GM21390 (cell line): ENCODE data around the gene SELPLG.
"Not testable (repeated sequence)": the region's sequence is repeated elsewhere in the genome, so short reads cannot be mapped to it uniquely, and the experiment has no call there.

Source experiments
- ATAC-seq: cut with Tn5 transposase; IDR thresholded peaks from one replicate; pipeline ENCODE4 v1.9.1; 2021; ENCODE audit not compliant: unreplicated experiment

SELPLG gene

DNA sequence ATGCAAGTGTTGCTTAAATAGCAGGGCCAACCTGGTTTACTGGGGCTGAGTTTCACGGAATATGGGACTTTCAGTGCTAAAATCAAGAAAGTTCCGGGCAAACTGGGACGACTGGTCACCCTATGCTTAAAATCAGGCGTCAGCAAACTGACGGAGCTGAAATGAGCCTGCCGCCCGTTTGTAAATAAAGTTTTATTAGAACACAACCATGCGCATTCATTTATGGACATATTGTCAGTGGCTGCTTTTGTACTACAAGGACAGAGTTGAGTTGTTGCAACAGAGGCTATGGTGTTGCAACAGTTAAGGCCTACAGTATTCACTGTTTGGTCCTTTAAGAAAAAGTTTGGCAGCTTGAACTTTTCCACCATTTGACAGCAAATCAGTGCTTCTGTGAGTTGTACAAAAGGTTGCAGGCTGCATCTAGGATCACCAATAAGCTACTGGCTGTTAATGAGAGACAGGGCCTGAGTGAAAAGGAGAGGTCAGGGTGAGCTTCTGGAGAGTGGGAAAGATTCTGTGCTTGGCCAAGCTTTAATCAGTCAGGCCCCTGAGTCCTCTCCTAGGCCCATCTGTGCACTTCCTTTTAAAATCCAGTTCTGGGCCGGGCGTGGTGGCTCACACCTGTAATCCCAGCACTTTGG is 13.3 kb downstream of the SELPLG start:
- no peak for ATAC-seq

DNA sequence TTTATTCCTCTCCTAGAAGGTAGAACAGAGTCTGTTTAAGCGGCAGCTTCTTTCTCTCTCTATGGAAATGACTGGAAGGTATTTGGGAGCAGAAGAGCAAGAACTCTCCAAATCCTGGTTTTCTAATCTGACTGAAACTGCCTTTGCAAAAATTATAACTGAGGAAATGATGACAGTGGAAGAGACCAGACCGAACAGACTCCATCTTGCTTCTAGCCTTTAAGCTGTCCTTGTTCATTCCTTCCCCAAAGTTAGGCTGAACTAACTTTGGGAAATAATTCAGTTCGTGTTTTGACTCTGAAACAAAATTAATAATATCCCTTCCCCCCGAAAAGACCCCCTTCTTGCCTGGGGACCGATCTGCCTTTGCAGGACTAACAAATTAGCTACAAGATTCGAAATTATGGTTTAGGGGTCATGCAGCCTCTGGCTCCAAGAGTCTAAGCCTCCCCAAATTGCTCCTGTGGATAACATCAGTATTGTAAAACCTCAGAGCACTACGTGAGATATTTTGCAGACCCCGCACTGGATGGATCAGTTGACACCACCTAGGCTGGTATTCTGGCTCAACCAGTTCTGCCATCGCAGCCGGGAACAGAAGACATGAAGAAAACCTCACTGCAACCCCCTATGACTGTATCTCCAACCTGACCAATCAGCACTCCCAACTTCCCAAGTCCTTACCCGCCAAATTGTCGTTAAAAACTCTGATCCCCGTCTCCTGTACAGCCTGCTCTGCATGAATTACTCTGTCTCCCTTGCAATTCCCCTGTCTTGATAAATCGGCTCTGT is 14.1 kb downstream of the SELPLG start:
- ATAC-seq, result no peak

DNA sequence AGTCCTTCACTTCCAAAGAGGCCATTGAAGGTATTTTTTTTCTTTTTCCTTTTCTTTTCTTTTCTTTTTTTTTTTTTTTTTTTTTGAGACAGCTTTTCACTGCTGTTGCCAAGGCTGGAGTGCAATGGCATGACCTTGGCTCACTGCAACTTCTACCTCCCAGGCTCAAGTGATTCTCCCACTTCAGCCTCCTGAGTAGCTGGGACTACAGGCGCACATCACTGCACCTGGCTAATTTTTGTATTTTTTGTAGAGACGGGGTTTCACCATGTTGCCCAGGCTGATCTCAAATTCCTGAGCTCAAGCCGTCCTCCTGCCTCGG is 14.8 kb downstream of the SELPLG start:
- ATAC-seq, result not testable (repeated sequence)

DNA sequence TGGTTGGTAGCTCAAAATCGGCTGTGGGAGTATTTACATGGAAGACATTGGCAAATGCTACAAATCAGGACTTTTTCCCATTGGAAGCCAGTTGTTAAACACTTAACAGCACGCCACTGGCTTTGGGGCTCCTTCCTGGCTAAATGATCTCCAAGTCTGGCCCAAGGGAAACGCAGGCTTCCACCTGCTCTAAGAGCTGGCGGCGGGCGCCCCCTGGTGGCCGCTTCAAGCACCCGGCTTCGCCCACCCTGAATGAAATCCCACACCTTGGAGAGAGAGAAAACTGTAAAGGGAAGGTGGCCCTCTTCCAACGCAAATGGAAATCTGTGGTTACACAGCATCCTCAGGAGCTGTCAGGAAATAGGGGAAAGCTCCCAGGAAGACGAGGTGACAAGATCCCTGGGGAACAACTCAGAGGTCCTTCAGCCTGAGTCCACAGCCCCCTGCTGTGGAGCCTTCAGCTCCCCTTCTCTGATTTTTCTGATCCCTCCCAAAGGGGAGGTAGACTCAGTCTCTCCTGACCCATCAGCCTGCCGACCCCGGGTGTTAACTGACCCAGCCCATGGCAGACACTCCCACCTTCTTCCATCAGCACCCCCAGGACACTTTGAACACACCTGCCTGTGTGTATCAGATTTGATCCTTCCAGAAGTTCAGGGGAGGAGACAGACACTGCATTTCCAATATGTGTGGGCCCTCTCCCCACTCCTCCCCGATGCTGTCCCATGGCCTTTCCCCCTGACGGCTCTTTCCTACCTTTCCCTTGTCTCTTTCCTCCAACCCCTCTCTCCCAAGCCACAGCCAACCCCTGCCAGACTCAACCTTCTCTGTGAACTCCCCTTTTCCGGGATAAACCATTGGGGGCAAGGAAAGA is 15.4 kb downstream of the SELPLG start:
- peak; percentile 45 for ATAC-seq

DNA sequence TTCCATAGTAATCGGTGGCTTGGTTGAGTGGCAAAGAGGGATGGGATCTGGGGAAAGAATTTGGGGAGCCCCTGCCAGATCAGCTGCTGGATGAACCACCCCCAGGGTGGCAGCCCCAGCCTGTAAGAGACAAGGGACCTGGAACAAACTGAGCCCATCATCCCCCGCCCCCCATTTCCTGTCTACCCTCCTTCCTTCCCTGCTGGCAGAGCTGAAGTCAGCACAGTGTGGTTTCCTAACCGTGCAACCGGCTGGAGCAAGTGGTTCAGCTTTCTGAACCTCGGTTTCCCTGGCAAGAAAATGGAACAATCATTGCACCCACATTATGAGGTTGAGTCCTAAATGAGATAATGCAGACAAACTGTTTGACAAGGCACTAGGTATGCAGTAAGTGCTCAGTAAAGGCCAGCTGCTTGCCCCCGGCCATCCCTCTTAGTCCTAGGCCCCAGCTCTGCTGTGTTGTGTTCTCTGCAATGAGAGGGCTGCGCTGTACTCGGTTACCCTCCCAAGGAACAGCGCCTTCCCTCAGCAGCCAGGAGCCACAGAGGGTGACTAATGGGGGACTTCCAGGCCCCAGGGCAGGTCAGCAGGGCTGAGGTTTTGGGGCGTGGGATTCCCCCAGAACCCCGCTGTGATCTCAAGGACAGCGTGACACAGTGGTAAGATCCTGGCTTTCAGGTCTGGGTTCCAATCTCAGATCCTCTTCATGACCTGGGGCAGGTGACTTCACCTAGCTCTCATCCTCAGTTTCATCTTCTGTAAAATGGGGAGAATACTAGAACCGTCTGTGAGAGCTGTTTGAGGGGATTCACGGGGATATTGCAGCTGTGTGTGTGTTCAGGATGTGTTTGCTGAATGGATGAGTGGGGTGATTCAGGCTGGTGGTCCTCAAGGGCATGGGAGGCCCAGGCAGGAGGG is 16.5 kb downstream of the SELPLG start:
- ATAC-seq, result peak; percentile 73

DNA sequence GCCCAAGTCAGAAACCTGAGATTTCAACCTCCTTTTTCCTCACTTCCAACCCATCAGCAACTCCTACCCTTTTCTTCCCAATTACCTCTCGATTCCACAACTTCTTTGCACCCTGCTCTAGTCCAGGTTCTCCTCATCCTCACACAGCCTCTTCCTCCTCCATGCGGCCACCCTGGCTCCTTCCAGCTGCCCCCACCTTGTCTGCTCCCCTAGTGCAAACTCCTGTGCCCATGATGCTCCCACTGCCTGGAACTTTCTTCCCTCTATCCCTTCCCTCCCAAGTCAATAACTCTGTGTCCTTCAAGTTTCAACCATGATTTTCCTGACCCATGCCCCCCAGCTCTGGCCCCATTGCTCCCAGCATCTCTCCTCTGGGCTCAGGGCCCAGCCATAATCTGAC is 17.3 kb downstream of the SELPLG start:
- ATAC-seq, result no peak

DNA sequence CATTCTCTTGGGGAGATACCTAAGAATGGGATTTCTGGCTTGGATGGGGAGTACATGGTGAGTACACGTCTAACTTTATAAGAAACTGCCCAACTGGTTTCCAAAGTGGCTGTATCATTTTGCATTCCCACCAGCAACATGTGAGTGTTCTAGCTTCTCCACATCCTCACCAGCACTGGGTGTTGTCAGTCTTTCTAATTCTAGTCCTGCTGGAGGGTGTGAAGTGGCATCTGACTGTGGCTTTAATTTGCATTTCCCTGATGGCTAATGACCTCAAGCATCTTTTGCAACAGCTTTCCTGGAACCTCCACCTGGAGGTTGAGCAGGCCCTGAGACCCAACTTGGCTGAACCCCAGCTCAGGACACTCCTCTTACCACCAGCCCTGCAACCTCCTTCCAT is 17.8 kb downstream of the SELPLG start:
- ATAC-seq, result no peak

DNA sequence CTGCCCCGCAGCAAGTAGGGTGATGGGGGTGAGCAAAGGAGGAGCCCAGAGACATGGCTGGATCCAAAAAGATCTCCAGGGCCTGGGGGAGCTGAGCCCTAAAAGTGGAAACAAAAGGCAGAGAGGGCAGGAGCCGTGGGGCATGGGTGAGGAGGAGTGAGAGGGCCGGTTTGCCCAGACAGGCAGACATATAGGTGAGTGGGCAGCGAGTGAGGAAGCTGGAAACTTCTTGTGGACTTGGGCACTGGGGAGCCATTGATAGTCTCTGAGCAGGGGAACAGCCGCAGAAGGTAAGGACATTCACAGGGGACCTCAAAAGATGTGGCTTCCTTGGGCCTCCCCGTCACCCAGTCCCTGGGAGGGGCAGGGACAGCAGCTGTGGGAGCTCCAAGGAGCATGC is 19.1 kb downstream of the SELPLG start:
- ATAC-seq, result no peak

DNA sequence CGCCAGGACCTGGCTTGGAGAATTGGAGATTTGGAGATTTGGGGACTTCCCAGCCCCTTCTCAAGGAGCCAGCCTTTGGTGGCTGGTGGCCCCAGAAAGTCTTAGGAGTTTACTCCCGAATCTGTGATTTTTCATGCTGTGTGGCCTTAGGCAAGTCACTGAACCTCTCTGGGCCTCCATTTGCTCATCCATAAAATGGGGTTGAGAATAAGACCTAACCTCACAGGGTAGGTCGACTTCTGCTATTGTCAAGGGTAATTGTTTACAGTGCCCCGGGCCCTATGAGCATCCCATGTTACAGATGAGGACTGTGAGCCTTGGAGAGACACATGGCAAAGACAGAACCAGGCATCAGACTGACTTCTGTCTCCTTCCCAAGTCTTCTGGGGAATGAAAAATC is 19.7 kb downstream of the SELPLG start:
- no peak for ATAC-seq

DNA sequence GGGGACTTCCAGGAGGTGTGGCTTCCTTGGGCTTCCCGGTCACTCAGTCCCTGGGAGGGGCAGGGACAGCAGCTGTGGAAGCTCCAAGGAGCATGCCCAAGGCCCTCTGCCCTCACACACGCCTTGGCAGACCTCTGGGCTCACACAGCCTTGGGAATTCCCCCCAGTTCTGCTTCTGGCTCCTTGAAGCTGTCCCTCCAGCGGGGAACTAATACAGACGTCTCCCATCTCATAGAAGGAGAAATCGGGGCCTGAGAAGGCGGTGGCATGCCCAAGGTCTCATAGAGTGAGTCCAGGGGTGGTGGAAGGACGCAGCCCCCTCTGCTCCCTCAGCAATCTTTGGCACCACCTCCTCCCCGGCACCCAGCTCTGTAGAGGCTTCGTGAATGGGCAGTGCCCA is 20.1 kb downstream of the SELPLG start:
- no peak for ATAC-seq

DNA sequence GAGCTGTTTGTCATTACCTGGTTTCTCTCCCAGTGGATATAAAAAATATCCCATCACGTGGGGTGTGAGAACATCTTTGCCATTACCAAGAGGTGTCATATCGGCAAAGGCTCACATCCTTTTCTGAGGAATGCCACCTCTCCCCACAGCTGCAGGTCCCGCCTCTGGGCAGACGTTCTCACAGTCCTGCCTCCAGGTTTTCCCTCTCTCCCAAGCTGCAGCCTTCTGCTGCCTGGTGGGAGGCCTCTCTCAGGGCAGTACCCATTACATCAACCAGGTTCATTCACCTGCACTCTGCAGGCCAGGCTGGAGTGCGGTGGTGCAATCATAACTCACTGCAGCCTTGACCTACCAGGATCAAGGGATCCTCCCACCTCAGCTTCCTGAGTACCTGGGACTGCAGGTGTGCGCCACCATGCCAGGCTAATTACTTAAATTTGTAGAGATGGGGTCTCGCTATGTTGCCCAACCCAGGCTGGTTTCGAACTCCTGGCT is 20.9 kb downstream of the SELPLG start:
- ATAC-seq, result no peak

DNA sequence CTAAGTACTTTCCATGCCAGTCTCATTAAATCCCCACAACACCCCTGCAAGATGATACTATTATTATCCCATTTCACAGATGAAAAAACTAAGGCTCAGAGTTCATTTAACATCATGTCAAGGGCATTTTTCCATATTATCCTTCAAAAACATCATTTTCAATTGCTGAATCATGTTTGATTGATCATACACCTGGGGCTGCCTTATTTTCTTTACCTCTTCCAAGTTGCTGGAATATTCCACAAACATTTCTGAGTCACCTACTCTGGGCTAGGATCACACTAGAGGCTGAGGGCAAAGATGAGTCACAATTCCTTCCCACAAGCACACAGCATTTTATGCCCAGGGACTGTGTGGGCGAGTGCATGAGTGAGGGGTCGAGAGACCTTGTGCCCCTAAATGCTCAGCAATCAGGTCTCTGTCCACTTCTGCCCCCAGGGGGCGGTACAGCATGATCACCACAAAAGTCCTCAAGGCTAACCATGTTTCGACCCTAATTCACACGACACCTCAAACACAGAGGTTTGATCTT is 21.7 kb downstream of the SELPLG start:
- ATAC-seq, result no peak

DNA sequence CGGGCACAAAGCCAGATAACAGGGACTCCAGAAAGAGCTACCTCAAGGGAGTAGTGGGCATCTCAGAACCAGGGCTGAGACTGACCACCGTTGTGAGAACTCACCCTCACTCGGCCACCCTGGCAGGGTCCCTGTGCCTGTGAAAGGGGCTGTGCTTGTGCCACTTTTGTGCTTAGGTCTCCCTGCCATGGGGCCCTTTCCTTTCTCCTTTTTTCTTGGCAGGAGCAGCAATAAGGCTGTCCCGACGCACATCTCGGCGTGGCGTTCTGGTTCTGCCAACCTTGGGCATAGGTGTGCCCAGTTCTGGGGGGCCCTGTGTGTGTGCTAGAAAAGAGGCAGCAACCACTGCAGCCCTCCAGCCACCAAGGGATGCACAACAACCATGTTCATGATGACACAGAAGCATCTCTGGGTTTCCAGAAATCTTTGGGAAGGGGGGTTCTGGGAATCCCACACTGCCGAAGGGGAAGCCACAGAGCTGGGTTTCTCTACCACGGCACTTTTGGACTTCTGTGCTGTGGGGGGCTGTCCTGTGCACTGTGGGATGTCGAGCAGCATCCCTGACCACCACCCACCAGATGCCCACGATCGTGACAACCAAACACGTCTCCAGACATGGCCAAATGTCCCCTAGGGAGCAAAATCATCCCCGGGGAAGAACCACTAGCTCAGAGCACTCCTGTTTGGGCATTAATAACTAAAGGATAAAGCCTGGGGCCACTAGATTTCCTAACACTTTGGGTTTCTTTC is 22.7 kb downstream of the SELPLG start:
- ATAC-seq, result no peak

DNA sequence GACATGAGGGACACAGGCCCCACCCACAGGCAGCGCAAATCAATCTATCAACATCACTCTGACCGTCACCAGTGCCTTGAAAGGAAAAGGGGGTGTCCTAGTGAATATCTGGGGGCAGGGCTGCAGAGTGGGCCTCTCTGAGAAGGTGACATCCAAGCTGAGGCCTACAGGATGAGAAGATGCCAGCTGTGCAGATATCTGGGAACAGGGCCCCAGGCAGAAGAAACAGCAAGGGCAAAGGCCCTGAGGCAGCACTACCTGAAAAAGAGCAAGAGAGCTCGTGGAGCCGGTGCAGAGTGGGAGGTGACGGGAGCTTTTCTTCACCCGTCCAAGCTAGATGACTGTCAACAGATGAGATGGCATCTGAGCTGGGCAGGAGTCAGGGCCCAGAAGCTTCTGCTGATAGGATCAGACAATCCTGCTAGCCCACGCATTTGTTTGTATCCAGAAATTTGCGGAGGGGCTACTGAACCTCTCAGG is 23.3 kb downstream of the SELPLG start:
- ATAC-seq, result no peak

DNA sequence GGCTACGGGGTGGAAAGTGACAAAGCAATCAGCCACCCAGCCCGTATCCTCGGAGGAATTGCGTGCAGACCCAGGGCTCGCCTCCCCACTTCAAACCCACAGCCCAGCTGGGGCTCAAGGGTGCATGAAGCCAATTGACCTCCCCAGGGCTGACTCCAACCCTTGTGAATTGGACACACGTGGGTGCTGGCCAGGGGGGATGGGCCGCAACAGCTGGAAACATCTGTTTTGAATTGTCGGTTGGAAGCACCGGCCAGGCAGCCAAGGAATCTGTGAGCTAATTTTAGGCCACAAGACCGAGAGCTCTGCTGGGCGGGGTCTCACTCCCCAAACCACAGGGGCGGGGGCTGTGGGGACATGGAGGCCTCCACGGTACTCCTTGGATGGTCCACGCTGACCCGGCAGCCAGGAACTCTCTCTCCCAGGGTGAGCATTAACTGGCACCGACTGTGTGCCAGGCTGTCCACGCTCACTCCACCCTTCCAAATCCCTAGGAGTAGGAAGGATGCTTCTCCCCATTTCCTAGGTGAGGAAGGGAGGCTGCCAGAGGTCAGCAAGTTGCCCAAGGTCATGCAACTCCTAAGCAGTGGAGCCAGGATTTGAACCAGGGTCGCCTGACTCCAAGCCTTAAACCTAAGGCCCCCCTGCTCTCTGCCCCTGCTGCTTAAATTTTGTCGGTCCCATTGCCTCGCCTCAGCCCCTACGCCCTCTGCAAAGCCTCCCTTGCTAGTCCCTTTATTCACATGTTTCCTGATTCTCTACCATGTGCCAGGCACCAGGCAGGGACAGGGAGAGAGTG is 24.0 kb downstream of the SELPLG start:
- no peak for ATAC-seq

DNA sequence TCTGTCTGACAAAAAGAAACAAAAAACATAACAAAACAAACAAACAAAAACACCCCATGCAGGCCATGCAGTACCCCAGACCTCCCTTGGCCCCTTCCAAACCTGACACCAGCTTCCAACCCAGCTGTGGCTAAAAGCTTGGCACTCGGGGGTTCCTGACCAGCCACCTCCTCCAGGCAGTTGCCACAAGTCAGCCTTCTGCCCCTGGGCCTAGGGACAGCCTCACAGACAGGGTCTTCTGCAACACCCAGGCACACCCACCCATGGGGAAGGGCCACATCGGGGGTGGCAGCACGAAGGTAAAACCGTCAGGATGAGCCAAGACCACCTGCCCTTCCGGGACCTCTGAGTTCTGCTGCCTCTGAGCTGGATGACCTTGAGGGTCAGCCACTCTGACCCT is 25.1 kb downstream of the SELPLG start:
- no peak for ATAC-seq

DNA sequence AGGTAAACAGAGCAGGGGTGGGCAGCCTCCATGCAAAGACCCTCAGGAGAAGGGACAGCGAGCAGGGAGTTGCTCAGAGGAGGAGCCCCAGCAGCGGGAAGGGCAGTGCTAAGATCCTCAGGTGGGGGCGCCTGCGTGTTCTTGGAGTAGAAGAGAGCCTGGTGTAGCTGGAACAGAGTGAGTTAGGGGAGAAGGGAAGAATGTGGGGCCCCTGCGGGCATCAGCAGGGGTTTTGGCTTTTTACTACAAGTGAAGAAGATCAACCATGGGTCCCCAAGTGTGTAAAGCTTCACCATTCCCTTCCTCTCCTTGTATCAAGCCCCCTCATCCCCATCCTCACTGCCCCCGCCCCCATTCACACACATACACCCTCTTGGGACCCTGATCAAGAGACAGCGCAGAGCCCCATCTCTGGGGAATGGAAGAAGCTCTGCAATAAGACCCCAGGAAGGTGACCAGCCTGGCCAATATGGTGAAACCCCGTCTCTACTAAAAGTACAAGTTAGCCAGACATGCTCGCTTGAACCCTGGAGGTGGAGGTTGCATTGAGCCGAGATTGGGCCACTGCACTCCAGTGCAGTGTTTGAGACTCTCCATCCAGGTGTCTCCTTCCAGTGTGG is 25.6 kb downstream of the SELPLG start:
- ATAC-seq, result no peak

DNA sequence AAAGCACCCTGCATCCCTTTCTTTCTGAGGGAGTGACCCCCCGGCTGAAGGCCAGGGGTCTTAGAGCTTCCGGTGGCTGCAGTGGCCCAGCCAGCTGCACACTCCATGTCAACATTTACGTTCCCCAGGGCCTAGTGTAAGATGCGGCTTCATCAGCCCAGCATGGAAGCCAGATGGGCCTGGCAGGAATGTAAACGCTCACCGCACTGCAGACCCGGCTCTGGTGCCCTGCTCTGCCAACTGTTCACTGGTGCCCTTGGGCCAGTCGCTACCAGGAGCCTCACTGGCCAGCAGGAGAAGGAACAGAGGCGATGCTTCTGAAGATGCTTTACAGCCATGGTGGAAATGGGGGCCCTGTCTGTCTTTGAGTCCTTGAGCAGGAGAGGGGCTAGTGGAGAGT is 27.2 kb downstream of the SELPLG start:
- no peak for ATAC-seq
